Gastrocnemius medialis (tissue), 4 donors: ENCODE data around the gene KCNIP1.

ENCODE experiments used
- CTCF ChIP-seq, 5 experiments: fragments of 450-650 bp in 3 of 5; fragments of 200-600 bp in 2 of 5; sonication (generic) in 2 of 5; IDR thresholded peaks in 4 of 5; conservative IDR thresholded peaks in 1 of 5; 1 replicate in 4 of 5; 2 replicates in 1 of 5; pipeline ENCODE4 v1.5.1; 2016 to 2019; ENCODE audit warnings: antibody characterized with exemption in 5 of 5, mild to moderate bottlenecking in 3 of 5, moderate library complexity in 3 of 5
- POLR2A ChIP-seq, 2 donors: fragments of 450-650 bp; IDR thresholded peaks; one replicate each; pipeline ENCODE4 v1.6.1; 2017; ENCODE audit warnings: antibody characterized with exemption in 2 of 2, mild to moderate bottlenecking in 2 of 2, moderate library complexity in 2 of 2

- TF ChIP-seq CTCF (IDR thresholded peaks at IDR 0.05 in 4 of 5, conservative IDR thresholded peaks at IDR 0.05 in 1 of 5) = no peak
- no peak for TF ChIP-seq POLR2A (IDR thresholded peaks at IDR 0.05)
Observed at GRCh38 chr5:170732685-170733084, 228.9 kb downstream of the KCNIP1 start.
